HG03378 (cell line): ENCODE data around the gene ABI2.
"Not testable (repeated sequence)": the region's sequence is repeated elsewhere in the genome, so short reads cannot be mapped to it uniquely, and the experiment has no call there.

Source experiments
- ATAC-seq: cut with Tn5 transposase; IDR thresholded peaks from one replicate; pipeline ENCODE4 v1.9.1; 2021; ENCODE audit warnings: mild to moderate bottlenecking, moderate library complexity; ENCODE audit not compliant: unreplicated experiment

Gene ABI2

GRCh38 chr2:203327901-203328759 is at the start of gene ABI2:
ABI2 (plus strand) TSS chr2:203328394; CDS start chr2:203328515, 121 bp downstream.
- peak; percentile 38 for ATAC-seq

- no peak for ATAC-seq
Observed at GRCh38 chr2:203279288-203279687, 48.9 kb upstream of the ABI2 start.

DNA sequence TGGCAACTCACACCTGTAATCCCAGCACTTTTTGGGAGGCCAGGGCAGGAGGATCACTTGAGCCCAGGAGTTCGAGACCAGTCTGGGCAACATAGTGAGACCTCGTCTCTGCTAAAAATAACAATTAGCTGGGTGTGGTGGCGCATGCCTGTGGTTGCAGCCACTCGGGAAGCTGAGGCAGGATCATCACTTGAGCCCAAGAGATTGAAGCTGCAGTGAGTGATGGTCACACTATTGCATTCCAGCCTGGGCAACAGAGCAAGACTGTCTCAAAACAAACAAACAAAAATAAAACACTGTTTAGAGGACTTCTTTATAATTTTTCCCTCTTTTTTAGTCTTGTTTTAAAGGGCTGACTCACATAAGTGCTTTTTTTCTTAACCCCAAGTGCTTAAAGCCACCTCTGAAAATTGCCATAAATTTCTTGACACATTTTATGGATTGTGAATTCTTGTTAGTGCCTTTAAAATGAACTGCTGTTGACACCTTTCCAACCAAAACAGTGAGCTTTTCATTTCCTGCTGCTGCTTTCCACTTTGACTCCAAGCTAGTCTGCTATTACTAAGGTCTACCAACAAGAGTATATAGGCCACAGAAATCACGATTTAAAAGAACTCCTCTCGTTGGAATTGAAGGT is 47.6 kb upstream of the ABI2 start:
- ATAC-seq = no peak

- no peak for ATAC-seq
Observed at GRCh38 chr2:203282101-203282500, 46.1 kb upstream of the ABI2 start.

GRCh38 chr2:203286532-203286931 is 41.7 kb upstream of the ABI2 start:
- no peak for ATAC-seq

GRCh38 chr2:203301667-203302066 is 26.5 kb upstream of the ABI2 start:
- ATAC-seq = no peak

DNA sequence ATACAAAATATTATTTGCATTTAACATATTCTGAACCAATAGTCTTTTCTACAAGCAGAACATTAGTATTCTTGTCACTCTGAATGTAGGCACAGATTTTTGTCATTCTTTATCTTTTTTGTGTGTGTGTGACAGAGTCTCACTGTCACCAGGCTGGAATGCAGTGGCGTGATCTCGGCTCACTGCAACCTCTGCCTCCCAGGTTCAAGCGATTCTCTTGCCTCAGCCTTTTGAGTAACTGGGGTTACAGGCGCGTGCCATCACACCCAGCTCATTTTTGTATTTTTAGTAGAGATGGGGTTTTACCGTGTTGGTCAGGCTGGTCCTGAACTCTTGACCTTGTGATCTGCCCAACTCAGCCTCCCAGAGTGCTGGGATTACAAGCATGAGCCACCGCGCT is 25.6 kb upstream of the ABI2 start:
- not testable (repeated sequence) for ATAC-seq

DNA sequence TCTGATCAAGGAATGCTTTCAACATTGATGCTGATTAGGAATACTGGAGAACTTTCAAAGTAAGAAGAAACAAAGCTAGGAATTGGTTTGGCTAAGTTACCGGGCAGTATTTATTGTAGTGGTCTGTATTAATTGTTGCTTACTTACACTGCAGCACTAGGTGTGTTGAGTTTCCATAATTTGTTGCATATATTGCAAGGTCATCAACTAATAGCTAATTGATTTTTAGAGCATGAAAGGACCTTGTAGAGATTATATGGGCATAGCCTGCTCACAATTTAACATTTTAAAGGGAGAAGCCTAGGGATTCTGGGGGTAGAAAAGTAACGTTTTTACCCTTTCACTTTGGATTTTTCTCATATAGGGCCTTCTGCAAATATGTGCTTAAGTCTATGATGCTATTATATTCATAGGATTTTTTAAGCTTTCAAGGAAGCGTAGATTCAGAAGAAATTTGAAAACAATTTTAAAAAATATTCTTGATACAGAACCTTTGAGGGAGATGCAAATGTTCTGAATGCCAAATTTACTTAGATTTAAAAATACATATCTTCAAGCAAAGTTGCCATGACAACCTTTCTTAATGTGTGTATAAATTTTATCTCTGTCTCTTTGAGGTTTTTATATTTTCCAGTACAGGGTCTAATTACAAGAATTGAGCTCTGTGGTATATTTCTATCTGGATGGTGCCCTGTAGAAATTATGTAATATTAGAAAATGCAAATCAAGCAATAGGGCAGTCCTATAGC is 17.3 kb upstream of the ABI2 start:
- no peak for ATAC-seq

DNA sequence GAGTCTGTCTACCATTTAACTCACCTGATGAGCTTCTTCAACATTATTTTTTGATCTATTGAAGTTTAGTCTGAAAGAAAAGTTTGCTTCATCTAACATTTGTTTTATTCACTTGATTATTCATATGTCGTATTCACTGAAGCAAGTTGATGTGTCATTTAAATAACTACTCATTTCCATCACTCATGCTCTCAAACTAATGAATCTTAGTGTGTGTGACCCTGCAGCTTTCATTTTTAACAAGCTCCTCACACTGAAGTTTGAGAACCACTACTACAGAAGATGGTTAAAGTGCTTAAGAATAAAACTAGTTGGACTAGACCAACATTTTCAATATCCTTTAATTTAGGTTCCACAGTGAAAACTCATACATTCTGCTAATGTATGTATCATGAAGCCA is 1.8 kb upstream of the ABI2 start:
- no peak for ATAC-seq

DNA sequence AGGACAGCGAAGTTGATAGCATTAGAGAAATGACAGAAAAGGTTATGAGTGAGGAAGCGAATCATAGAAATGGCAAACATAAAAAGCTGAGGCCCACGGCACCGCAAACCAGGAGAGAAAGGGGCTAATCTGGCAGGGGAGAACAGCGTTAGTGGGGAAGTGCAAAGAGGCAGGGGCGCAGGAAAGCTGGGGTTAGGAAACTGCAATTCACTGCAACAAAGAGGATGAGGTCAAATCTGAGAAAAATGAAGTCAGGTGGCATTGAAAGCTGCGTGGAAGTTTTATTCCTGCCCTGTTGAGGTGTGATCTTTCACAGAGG is 653 bp upstream of the ABI2 start:
- ATAC-seq = no peak

DNA sequence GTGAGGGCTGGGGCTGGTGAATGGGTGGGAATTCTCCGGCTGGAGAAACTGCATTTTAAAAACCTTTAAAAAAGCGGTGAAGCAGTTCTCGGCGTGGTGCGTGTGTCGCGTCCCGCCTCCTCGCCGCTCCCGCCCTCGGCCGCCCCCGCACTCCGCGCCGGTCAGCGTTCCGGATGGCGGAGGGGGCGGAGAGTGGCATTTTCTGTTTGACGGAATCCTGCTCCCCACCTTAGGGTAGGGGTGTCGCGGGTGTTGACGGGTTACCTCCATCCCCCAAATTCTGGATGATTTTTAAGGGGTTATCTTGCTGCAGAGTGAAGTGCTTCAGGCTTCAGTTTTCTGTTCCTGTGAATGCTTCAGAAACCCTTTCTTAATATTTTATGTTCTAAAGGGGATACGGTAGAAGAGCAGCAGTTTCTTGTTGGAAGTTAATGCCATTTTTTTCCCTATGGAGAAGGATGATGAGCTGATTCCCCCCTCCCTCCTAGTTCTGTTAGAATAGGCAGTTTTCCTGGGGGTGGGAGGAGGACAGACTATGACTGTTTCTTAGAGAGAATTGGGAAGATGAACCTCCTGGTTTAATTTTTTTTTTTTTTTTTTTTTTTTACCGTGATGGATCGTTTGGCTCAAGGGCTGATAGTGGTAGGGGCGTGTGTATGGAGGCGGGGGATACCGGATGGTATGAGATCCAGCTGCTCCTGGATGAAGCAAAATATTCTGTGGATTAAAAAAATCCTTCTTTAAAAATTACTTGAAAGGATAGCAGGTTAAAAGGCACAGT is 756 bp downstream of the ABI2 start:
- peak; percentile 40 for ATAC-seq

DNA sequence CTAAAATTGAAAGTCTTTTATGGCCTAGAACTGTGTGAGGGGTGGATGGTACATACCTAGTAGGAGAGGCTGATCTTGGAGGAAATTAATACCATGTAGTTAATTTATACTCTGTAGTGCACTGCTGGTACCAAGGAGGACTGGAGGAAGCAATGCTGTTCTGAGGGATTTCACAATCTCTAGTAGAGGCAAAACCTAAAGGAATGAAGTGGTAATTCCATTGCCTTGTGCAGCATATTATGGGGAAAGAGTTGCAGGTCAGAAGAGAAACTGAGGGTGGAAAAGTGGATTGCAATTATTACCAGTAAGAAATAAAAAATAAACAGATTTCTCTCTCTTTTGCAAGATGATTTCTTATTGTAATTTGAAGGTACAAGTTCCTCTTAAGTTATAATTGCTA is 2.2 kb downstream of the ABI2 start:
- no peak for ATAC-seq

- no peak for ATAC-seq
Observed at GRCh38 chr2:203338322-203338721, 10.1 kb downstream of the ABI2 start.

- ATAC-seq = no peak
Observed at GRCh38 chr2:203340791-203341487, 12.7 kb downstream of the ABI2 start.

- no peak for ATAC-seq
Observed at GRCh38 chr2:203341741-203342310, 13.6 kb downstream of the ABI2 start.

DNA sequence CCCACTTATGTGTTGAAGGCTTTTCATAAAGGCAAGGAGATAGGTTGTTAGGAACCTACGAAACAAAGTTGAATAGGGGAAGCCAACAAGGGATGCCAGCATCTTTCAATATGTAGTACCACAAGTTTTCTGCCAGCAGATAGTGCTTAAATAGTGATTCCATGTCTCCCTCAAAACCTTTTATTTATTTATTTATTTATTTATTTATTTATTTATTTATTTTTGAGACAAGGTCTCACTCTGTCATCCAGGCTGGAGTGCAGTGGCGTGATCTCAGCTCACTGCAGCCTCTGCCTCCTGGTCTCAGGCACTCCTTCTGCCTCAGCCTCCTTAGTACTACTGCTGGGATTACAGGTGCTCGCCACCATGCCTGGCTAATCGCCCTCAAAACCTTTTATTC is 14.2 kb downstream of the ABI2 start:
- ATAC-seq = not testable (repeated sequence)

DNA sequence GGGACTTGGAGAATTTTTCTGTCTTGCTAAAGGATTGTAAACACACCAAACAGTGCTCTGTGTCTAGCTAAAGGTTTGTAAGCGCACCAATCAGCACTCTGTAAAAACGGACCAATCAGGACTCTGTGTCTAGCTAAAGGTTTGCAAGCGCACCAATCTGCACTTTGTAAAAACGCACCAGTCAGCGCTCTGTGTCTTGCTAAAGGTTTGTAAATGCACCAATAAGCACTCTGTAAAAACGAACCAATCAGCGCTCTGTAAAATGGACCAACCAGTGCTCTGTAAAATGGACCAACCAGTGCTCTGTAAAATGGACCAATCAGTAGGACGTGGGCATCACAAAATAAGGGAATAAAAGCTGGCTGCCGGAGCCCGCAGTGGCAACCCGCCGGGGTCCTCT is 16.5 kb downstream of the ABI2 start:
- no peak for ATAC-seq

- ATAC-seq = no peak
Observed at GRCh38 chr2:203346612-203347011, 18.4 kb downstream of the ABI2 start.

GRCh38 chr2:203347375-203347774 is 19.2 kb downstream of the ABI2 start:
- no peak for ATAC-seq

GRCh38 chr2:203352604-203353255 is 24.5 kb downstream of the ABI2 start:
- ATAC-seq = no peak
